HAP-1 (cell line): ENCODE data around the gene LPXN.
"Not testable (repeated sequence)": the region's sequence is repeated elsewhere in the genome, so short reads cannot be mapped to it uniquely, and the experiment has no call there.

ENCODE experiments used
- DNase-seq, 2 experiments: peaks; one replicate each; pipeline ENCODE4 v3.0.0-alpha.2; 2016 to 2020; ENCODE audit warnings: low spot score in 2 of 2
- H3K27me3 ChIP-seq: fragments of 250-450 bp; sonication (Bioruptor Pico); 2 replicates; pipeline ENCODE4 v1.5.1; 2020; ENCODE audit warnings: low read depth, mild to moderate bottlenecking, moderate library complexity
- H3K36me3 ChIP-seq: fragments of 250-450 bp; sonication (Bioruptor Pico); replicated peaks from 2 replicates; pipeline ENCODE4 v1.5.1; 2020; ENCODE audit warnings: mild to moderate bottlenecking
- H3K4me1 ChIP-seq: fragments of 250-450 bp; sonication (Bioruptor Pico); 2 replicates; pipeline ENCODE4 v1.5.1; 2020; ENCODE audit warnings: mild to moderate bottlenecking
- H3K4me3 ChIP-seq: fragments of 250-450 bp; sonication (Bioruptor Pico); 2 replicates; pipeline ENCODE4 v1.5.1; 2020; ENCODE audit warnings: mild to moderate bottlenecking, moderate library complexity
- H3K9me3 ChIP-seq: fragments of 250-450 bp; sonication (Bioruptor Pico); 2 replicates; pipeline ENCODE4 v1.5.1; 2020; ENCODE audit warnings: mild to moderate bottlenecking, moderate library complexity
- in situ Hi-C: fragments of 300-500 bp; cut with MboI; formaldehyde crosslinking; loops from 3 replicates; pipeline ENCODE4 v1.14.3; 2020; ENCODE audit warnings: low sequenced_read_pairs, inconsistent platforms, mixed read lengths

Gene LPXN

DNA sequence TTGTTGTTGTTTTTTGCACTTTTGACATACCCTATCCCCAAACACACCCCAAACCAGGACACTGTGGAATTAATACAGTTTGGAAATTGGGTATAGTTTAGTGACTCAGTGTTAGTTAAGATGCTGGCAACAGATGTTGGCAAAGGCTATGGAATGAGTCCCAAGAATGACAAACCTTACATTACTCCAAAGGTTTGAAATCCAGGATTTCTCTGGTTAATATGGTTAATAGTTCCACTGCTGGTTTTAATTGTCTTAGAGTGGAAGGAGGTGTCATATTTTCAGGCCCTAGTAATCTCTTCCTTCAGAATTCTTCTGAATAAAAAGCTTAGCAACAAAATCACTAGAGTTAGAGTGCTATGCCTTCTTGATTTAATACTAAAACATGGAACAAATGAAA, 775 bp downstream of the LPXN start:
- peaks cover 4% of the 10 kb centered on the region for H3K36me3 ChIP-seq
- no peaks in the 10 kb centered on the region for H3K27me3 ChIP-seq
- no peak overlapping the region for H3K4me3 ChIP-seq
- in situ Hi-C loops, result loop anchor here (10.0 kb wide), 1 partner anchor 910 kb away; the partner anchor contains the start of gene ZDHHC5
- H3K9me3 ChIP-seq, result no peaks in the 10 kb centered on the region
- H3K4me1 ChIP-seq, result no peaks in the 10 kb centered on the region; the same call in 1 of the 2 replicates
- DNase-seq, result no peak

DNA sequence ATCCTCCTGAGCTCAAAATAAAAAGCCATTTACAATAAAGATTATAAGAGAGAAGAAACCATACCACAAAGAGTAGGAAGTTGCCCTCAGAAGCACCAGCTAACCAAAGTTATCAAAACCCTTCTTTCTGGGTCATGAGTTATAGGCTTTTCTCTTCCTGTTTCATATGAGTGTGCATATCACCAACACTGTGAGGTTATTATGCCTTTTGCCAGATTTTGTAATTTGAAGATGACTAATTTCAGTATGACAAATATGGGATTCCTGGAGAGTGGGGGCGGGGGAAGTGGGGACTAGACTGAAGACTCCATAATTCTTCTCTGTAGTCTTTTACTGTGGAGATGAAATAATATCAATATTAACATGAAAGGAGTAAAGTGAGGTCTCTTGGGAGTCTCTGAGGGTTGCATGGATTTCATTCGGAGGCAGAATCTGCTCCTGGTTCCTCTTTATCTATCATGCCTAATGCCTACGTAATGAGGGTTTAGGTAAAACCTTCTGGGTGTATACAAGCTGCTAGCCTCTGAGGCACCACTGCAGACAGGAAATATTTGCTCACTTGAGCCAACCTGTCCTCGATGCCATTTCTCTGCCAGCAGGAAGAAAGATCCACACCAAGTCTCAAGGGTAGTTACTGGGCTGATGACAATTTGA, 2.1 kb downstream of the LPXN start:
- Histone ChIP-seq H3K9me3 (no peaks in the 10 kb centered on the region), H3K36me3 (peaks cover 3% of the 10 kb centered on the region), H3K27me3 (no peaks in the 10 kb centered on the region), H3K4me1 (no peaks in the 10 kb centered on the region; the same call in 1 of the 2 replicates), H3K4me3 (no peak overlapping the region)
- in situ Hi-C loops, result loop anchor here (10.0 kb wide), 1 partner anchor 909 kb away; the partner anchor contains the start of gene ZDHHC5
- no peak for DNase-seq

DNA sequence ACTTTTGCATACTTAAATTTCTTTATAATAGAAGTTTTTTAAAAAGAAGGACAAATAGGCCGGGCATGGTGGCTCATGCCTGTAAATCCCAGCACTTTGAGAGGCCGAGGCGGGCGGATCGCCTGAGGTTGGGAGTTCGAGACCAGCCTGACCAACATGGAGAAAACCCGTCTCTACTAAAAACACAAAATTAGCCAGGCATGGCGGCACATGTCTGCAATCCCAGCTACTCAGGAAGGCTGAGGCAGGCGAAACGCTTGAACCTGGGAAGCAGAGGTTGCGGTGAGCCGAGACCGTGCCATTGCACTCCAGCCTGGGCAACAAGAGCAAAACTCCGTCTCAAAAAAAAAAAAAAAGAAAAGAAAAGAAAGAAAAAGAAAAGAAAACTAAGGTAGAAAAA, 2.8 kb downstream of the LPXN start:
- not testable (repeated sequence) for H3K27me3 ChIP-seq, DNase-seq, H3K36me3 ChIP-seq, H3K9me3 ChIP-seq, H3K4me3 ChIP-seq, H3K4me1 ChIP-seq
- in situ Hi-C loops, result loop anchor here (10.0 kb wide), 1 partner anchor 908 kb away; the partner anchor contains the start of gene ZDHHC5

DNA sequence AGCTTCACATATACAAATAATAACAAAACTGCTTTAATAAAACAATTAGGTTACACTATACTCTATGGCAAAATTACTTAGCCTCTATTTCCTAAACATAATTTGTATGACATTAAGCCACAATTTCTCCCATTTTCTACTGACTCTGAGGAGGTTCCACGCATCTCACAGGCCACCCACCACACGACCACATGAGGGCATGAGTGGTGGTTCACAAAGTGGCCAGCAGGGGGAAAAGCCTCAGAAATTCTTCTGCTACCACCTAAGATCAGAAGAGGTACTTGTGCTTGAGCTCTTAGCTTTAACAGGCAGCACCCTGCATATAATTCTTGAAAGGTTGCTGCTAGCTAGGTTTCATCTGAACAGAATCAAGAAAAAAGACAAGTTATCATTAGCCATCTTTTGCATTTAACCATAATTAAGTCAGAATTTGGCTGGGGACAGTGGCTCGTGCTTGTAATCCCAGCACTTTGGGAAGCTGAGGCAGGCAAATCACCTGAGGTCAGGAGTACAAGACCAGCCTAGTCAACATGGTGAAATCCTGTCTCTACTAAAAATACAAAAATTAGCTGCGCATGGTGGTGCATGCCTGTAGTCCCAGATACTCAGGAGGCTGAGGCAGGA, 7.7 kb downstream of the LPXN start:
- Histone ChIP-seq H3K36me3 (no peaks in the 10 kb centered on the region), H3K9me3 (no peaks in the 10 kb centered on the region), H3K4me3 (no peak overlapping the region), H3K27me3 (no peaks in the 10 kb centered on the region), H3K4me1 (no peaks in the 10 kb centered on the region)
- in situ Hi-C loops, result no loop called here
- DNase-seq, result peak; percentile 19 to 74

DNA sequence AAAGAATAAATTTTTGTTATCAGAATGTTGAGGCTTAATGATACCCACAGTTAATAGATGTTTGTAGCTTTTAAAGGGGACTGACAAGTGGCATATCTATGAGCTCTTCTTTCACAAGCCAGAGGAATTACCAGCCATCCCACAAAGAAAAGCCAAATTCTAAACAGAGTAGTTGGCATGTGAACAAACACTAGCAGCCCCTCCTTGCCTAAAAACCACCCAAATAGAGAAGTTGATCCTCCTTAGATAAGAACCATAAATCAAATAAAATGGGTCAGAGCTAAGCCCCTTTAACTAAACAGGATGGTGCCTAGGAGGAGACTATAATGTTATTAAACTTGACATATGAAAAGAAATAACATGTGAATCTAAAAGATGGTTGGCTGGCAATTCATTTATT, 11.4 kb downstream of the LPXN start:
- H3K4me3 ChIP-seq, result no peak overlapping the region
- H3K27me3 ChIP-seq, result no peaks in the 10 kb centered on the region
- DNase-seq, result no peak
- no peaks in the 10 kb centered on the region for H3K36me3 ChIP-seq
- no peaks in the 10 kb centered on the region for H3K9me3 ChIP-seq
- H3K4me1 ChIP-seq, result no peaks in the 10 kb centered on the region
- in situ Hi-C loops, result no loop called here

DNA sequence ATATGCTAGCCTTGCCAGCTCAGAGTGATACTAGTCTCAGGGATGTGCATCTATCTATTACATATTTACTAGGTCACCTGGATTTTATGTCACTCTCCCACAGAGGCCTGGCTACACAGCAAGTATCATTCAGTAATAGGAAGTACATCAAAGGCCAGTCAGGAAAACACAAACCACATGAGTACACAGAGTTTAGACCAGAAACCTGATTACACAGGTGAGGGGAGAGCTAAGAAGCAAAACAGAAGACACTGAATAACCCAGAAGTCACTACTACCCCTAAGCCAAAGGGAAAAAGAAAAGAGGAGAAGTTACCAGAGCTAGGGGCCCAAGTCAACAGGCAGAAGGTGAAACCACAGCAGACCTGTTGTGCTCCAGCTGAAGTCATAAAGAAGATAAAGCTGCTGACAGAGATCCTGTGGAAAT, 13.3 kb downstream of the LPXN start:
- Histone ChIP-seq H3K36me3 (no peaks in the 10 kb centered on the region), H3K9me3 (no peaks in the 10 kb centered on the region), H3K4me3 (no peak overlapping the region), H3K27me3 (no peaks in the 10 kb centered on the region), H3K4me1 (no peaks in the 10 kb centered on the region)
- in situ Hi-C loops, result no loop called here
- DNase-seq, result no peak

DNA sequence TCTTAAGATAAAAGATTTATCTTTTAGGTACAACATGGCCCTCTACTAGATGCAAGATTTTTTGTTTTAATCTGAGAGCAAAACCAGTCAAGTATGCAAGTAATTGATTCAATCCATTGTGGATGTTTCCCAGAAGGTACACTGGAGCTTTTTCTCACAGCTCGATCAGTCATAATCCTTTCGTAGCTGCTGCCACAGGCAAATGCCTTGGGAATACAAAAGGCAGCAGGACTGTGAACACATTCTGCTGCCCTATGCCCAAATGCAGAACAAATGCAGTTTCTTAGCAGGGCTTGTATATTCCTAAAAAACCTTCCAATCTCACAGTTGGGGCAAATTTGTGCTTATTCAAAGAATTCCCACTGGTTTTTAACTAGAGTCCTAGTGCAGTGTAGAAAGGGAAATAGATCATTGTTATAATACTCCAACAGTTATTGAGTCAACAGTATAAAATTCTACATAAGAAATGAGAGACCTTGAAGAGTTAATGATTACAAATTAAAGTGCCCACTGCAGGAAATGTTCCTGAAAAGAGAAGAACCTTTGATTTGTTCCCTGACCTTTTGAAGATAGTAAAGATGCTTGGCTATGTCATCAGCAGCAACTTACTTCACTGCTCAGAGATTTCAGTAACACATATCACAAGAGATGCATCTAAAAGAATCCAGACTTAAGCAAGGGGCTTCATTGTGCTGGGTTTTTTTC, 14.1 kb downstream of the LPXN start:
- H3K9me3 ChIP-seq, result no peaks in the 10 kb centered on the region
- H3K36me3 ChIP-seq, result no peaks in the 10 kb centered on the region
- H3K27me3 ChIP-seq, result no peaks in the 10 kb centered on the region
- in situ Hi-C loops, result no loop called here
- H3K4me3 ChIP-seq, result no peak overlapping the region
- H3K4me1 ChIP-seq, result no peaks in the 10 kb centered on the region
- no peak for DNase-seq

DNA sequence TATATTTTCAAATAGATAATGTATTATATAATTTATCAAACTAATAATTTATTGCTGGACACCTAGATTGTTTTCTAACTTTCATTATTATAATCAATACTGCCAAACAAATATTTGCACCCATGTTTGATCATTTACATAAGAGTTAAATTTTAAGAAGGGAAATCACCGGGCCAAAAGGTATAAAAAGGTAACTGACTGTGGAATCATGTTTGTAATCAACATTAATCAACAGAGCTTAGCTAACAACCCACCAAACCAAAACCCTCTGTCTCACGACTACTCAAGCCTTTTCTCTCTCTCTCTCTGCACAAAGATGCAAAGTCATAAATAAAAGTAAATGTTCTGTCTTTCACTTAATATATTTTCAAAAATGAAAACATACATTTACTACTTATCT, 14.8 kb downstream of the LPXN start:
- in situ Hi-C loops, result no loop called here
- DNase-seq, result no peak
- no peaks in the 10 kb centered on the region for H3K36me3 ChIP-seq

DNA sequence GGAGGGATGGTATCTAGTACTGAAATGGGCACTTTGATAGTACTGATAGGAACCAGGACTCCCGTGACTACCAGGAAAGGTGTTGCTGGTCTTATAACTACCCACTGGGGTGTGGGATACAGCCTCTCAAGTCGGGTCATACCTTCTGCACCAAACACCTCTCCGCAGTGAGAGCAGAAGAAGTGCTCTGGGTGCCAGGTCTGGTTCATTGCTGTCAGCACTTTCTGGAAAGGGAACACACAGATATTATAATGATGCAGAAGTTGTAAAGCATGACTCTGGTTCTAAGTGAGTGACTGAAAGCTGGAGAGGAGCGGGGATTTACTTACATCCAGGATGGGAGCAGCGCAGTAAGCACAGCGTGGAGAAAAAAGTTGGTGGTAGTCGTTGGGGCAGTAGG, 26.0 kb downstream of the LPXN start:
- Histone ChIP-seq H3K9me3 (no peaks in the 10 kb centered on the region), H3K27me3 (no peaks in the 10 kb centered on the region), H3K4me1 (no peaks in the 10 kb centered on the region), H3K4me3 (no peak overlapping the region), H3K36me3 (no peaks in the 10 kb centered on the region)
- DNase-seq, result no peak
- in situ Hi-C loops, result no loop called here

More for the DNA sequence above, 14.8 kb downstream of the LPXN start:
- no peaks in the 10 kb centered on the region for H3K9me3 ChIP-seq
- H3K4me3 ChIP-seq, result no peak overlapping the region
- no peaks in the 10 kb centered on the region for H3K27me3 ChIP-seq
- H3K4me1 ChIP-seq, result no peaks in the 10 kb centered on the region

DNA sequence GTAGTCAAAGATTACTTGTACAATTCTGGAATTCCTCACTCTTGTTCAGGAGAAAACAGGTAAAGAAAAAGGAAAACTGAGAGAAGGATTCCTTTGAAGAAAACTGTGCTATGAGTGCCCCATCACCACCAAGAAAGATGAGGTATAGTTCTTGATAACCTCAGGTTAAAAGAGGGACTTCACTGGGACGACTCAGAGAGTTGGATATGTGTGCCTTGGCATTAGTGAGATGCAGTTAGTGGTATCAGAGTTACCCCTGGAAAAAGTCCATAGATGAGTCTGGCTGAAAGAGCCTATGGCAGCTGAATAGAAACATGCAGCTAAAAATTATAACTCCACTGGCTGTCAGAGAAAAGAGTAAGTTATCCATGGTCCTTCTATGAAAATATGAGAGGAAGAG, 28.8 kb downstream of the LPXN start:
- no peak for DNase-seq
- Histone ChIP-seq H3K4me3 (no peak overlapping the region), H3K36me3 (no peaks in the 10 kb centered on the region), H3K27me3 (no peaks in the 10 kb centered on the region), H3K9me3 (no peaks in the 10 kb centered on the region), H3K4me1 (no peaks in the 10 kb centered on the region)
- in situ Hi-C loops, result no loop called here

DNA sequence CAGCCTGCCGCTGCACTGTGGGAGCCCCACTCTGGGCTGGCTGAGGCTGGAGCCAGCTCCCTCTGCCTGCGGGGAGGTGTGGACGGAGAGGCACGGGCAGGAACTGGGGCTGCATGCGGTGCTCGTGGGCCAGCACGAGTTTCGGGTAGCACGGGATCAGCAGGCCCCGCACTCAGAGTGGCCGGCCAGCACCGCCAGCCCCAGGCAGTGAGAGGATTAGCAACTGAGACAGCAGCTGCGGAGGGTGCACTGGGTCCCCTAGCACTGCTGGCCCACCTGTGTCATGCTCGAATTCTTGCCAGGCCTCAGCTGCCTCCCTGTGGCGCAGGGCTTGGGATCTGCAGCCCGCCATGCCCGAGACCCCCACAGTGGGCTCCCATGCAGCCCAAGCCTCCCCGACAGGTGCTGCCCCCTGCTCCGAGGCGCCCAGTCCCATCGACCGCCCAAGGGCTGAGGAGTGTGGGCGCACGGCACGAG, 43.8 kb downstream of the LPXN start:
- in situ Hi-C loops, result no loop called here
- no peaks in the 10 kb centered on the region for H3K9me3 ChIP-seq
- H3K4me1 ChIP-seq, result no peaks in the 10 kb centered on the region
- H3K27me3 ChIP-seq, result no peaks in the 10 kb centered on the region
- no peak overlapping the region for H3K4me3 ChIP-seq
- DNase-seq, result no peak
- H3K36me3 ChIP-seq, result no peaks in the 10 kb centered on the region

DNA sequence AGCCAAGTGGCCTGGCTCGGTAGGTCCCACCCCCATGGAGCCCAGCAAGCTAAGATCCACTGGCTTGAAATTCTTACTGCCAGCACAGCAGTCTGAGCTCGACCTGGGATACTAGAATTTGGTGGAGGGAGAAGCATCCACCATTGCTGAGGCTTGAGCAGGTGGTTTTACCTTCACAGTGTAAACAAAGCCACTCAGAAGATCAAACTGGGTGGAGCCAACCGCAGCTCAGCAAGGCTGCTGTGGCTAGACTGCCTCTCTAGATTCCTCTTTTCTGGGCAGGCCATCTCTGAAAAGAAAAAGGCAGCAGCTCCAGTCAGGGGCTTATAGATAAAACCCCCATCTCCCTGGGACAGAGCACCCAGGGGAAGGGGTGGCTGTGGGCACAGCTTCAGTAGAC, 45.4 kb downstream of the LPXN start:
- in situ Hi-C loops, result no loop called here
- Histone ChIP-seq H3K36me3 (no peaks in the 10 kb centered on the region), H3K4me1 (no peaks in the 10 kb centered on the region), H3K27me3 (no peaks in the 10 kb centered on the region), H3K9me3 (no peaks in the 10 kb centered on the region), H3K4me3 (no peak overlapping the region)
- DNase-seq, result no peak

DNA sequence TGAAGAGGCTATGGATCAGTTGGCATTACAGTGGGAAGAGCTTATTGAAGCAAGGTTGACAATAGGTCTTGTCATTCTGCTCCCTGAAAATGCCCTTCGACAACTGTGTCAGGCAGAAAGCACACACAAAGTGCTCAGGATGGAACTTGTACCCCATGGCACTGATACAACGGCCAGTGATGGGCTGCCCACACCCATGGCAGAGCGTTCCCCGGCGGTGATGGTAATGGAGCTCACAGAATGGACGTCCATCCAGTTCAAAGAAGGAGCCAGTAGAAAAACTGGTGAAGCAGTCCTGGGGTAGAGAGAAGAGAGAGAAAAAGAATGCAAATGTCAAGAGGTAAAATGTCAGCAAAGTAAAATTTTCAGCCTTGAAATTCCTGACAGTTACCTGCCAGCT, 48.2 kb downstream of the LPXN start:
- no peak overlapping the region for H3K4me3 ChIP-seq
- H3K27me3 ChIP-seq, result no peaks in the 10 kb centered on the region
- H3K4me1 ChIP-seq, result 0 out of 2 replicates have a peak, but pooled peaks cover 2% of the 10 kb centered on the region
- no peaks in the 10 kb centered on the region for H3K36me3 ChIP-seq
- DNase-seq, result no peak
- in situ Hi-C loops, result no loop called here
- H3K9me3 ChIP-seq, result no peaks in the 10 kb centered on the region

DNA sequence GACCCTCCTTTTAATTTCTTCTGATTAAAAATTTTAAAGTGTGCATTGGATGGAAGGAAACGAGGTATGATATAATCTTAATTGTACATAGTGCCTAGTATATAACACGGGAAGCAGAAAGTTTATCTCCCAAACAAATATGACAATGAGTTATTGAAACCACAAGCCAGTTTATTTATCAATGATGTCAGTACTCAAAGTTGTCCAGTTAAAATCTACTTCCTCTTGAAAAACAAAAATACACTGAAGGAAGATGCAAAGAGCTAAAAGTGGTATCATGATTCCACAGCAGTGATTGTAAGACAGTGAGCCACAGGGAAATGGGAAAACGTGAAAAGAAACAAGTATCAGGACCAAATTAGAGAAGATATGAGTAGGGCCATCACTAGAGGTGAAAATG, 48.9 kb downstream of the LPXN start:
- Histone ChIP-seq H3K9me3 (no peaks in the 10 kb centered on the region), H3K27me3 (no peaks in the 10 kb centered on the region), H3K4me1 (0 out of 2 replicates have a peak, but pooled peaks cover 2% of the 10 kb centered on the region), H3K36me3 (no peaks in the 10 kb centered on the region), H3K4me3 (no peak overlapping the region)
- in situ Hi-C loops, result no loop called here
- no peak for DNase-seq
